OCI-LY1 (cell line): ENCODE data around the gene HIPK3.

ENCODE experiments used
- CTCF ChIP-seq: fragments of 200-600 bp; sonication (generic), shearing (Covaris generic); IDR thresholded peaks from 2 replicates; pipeline ENCODE4 v1.5.1; 2017; ENCODE audit warnings: mild to moderate bottlenecking, antibody characterized with exemption, low read length, moderate library complexity, mixed read lengths
- EZH2 ChIP-seq: fragments of 200-600 bp; sonication (generic), shearing (Covaris generic); IDR thresholded peaks from 2 replicates; pipeline ENCODE4 v1.8.0; 2017; ENCODE audit warnings: borderline replicate concordance, mixed run types, mild to moderate bottlenecking, antibody characterized with exemption, low read length, moderate library complexity, mixed read lengths

GRCh38 chr11:33266393-33267215 is 9.4 kb downstream of the HIPK3 start:
- TF ChIP-seq CTCF = no peak
- TF ChIP-seq EZH2 = no peak
